Measurements from ENCODE around the gene AKT1S1.

The AKT1S1 gene

DNA sequence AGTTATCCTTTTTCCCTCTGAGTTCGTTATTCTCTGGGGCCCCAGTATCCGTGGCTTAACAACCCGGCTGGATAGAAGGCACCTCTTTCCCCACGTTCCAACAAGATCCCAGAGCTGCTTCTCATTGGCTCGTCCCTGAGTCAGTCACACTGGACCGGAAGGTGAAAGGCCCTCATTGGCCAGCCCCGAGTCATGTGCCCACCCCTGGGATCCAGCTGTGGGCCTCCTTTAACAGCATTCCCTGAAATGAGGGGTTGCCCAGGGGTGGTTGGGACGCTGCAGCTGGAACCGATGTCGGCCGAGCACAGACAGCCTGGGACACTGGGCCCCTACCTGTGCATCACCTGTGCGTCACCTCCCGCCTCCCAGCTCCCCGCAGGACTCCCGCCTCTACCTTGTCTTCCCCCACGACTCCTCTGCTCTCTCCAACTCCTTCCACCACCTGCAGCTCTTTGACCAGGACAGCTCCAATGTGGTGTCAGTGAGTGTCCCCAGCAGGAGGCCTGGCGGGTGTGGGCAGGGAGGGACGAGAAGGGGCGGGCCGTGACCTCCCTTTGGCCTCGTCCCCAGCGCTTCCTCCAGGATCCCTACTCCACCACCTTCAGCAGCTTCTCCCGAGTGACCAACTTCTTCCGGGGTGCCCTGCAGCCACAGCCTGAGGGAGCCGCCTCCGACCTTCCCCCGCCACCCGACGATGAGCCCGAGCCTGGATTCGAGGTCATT lies 4.7 kb upstream of the AKT1S1 start:
- H3K4me3 ChIP-seq (ENCODE audit: low read depth, low read length): no peak overlapping the region
- H3K36me3 ChIP-seq: peaks cover 49% of the 10 kb centered on the region
- TF ChIP-seq, protein P1, sequence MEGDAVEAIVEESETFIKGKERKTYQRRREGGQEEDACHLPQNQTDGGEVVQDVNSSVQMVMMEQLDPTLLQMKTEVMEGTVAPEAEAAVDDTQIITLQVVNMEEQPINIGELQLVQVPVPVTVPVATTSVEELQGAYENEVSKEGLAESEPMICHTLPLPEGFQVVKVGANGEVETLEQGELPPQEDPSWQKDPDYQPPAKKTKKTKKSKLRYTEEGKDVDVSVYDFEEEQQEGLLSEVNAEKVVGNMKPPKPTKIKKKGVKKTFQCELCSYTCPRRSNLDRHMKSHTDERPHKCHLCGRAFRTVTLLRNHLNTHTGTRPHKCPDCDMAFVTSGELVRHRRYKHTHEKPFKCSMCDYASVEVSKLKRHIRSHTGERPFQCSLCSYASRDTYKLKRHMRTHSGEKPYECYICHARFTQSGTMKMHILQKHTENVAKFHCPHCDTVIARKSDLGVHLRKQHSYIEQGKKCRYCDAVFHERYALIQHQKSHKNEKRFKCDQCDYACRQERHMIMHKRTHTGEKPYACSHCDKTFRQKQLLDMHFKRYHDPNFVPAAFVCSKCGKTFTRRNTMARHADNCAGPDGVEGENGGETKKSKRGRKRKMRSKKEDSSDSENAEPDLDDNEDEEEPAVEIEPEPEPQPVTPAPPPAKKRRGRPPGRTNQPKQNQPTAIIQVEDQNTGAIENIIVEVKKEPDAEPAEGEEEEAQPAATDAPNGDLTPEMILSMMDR (IDR thresholded peaks at IDR 0.05; ENCODE audit: low read depth, low read length): no peak
- peak; percentile 26 for DNase-seq
- no peaks in the 10 kb centered on the region for H3K9me3 ChIP-seq (ENCODE audit: severe bottlenecking)
- H3K27me3 ChIP-seq (ENCODE audit: insufficient read depth, low read depth, severe bottlenecking): no peaks in the 10 kb centered on the region
- no peak overlapping the region for H3K27ac ChIP-seq

DNA sequence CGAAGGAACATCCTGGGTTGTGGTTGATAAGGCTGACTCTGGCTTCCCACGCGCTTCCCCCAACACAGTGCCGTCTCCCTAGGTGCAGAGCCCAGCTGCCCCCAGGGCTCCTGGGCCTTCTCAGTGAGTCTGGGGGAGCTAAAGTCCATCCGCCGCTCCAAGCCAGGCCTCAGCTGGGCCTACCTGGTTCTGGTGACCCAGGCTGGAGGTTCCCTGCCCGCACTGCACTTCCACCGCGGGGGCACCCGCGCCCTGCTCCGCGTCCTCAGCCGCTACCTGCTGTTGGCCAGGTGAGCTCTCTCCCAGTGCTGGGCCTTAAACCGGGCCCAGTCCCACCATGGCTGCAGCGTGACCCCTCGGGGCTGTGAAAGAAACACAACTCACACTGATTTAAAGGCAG lies 4.0 kb upstream of the AKT1S1 start:
- H3K9me3 ChIP-seq (ENCODE audit: severe bottlenecking): no peaks in the 10 kb centered on the region
- TF ChIP-seq, protein P1 (IDR thresholded peaks at IDR 0.05; ENCODE audit: low read depth, low read length): no peak
- peaks cover 49% of the 10 kb centered on the region for H3K36me3 ChIP-seq
- no peak overlapping the region for H3K4me3 ChIP-seq (ENCODE audit: low read depth, low read length)
- DNase-seq: no peak
- H3K27ac ChIP-seq: no peak overlapping the region
- no peaks in the 10 kb centered on the region for H3K27me3 ChIP-seq (ENCODE audit: insufficient read depth, low read depth, severe bottlenecking)

DNA sequence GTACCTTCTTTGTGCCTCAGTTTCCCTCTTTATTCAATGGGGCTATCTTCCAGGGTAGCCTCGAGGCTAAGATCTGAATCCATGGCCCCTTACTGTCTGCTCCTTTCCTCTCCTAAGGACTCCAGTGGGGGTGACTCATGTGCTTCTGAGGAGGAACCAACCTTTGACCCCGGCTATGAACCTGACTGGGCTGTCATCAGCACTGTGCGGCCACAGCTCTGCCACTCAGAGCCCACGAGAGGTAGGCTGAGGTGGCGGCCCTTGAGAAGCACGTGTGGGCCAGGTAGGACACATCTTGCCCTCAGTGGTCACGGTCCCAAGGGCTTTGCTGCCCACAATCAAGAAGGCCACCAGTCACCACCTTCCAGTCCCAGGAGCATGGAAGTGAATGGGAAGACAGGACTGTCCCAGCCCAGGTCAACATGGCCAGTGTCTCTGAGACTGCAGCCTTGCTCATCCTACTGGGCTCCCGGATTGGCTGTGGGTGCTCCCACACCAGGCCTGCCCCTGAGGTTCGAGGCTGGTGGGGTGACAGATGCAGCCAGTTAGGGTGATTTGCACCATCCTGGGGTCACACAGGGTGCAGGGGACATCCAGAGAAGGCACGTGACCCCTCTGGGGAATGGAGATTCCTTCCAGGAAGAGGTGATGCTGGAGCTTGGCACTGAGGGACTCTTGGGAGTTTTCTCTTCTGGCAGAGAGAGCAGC lies 3.2 kb upstream of the AKT1S1 start:
- no peaks in the 10 kb centered on the region for H3K9me3 ChIP-seq (ENCODE audit: severe bottlenecking)
- TF ChIP-seq, protein P1 (IDR thresholded peaks at IDR 0.05; ENCODE audit: low read depth, low read length): no peak
- H3K36me3 ChIP-seq: peaks cover 49% of the 10 kb centered on the region
- no peak for DNase-seq
- H3K27ac ChIP-seq: no peak overlapping the region
- H3K27me3 ChIP-seq (ENCODE audit: insufficient read depth, low read depth, severe bottlenecking): no peaks in the 10 kb centered on the region
- no peak overlapping the region for H3K4me3 ChIP-seq (ENCODE audit: low read depth, low read length)

DNA sequence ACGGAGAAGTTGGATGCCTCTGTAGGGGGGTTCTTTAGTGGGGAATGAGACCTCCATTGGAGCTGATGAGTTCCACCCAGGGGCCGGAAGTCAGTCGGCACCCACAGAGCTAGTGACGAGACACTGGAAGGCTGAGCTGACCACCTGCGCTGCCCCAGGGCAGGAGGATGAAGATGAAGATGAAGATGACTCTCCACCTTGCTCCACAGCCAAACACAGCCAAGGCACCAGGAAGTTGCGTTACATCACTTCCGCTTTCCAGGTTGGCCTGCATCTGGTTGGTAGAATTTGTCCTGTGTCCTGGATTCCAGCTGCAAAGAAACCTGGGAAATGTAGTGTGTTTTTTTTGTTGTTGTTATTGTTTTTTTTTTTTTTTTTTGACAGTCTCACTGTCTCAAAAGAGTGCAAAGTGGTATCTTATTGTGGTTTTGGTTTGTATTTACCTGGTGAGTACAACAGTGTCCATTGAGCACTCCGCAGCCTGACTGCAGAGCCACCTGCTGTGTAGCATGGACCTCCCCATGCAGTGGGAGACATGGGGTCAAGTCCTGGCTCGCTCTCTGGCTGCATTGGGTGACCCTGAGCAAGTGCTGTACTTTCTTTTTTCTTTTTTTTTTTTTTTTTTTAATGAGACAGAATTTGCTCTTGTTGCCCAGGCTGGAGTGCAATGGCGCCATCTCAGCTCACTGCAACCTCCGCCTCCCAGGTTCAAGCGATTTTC lies 2.2 kb upstream of the AKT1S1 start:
- TF ChIP-seq, protein P1 (IDR thresholded peaks at IDR 0.05; ENCODE audit: low read depth, low read length): no peak
- no peaks in the 10 kb centered on the region for H3K27me3 ChIP-seq (ENCODE audit: insufficient read depth, low read depth, severe bottlenecking)
- H3K4me3 ChIP-seq (ENCODE audit: low read depth, low read length): no peak overlapping the region
- peaks cover 47% of the 10 kb centered on the region for H3K36me3 ChIP-seq
- no peak overlapping the region for H3K27ac ChIP-seq
- no peaks in the 10 kb centered on the region for H3K9me3 ChIP-seq (ENCODE audit: severe bottlenecking)
- DNase-seq: no peak

DNA sequence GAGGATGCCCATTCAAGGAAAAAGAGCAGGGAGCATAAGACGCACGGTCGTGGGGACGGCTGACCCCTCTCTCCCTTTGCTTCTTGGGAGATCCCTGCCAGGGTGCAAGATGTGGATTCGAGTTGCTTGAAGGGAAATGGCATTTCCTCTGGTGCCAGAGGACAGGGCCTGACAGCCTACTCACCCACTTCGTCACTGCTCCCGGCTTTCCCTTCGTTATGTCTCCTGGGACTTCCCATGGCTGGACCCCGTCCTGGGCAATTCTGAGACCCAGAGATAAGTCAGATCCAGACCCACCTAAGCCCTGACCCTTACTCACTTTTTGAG lies 1.6 kb upstream of the AKT1S1 start:
- H3K9me3 ChIP-seq (ENCODE audit: severe bottlenecking): no peaks in the 10 kb centered on the region
- no peak for DNase-seq
- no peak overlapping the region for H3K4me3 ChIP-seq (ENCODE audit: low read depth, low read length)
- no peak overlapping the region for H3K27ac ChIP-seq
- peaks cover 45% of the 10 kb centered on the region for H3K36me3 ChIP-seq
- H3K27me3 ChIP-seq (ENCODE audit: insufficient read depth, low read depth, severe bottlenecking): no peaks in the 10 kb centered on the region
- TF ChIP-seq, protein P1 (IDR thresholded peaks at IDR 0.05; ENCODE audit: low read depth, low read length): no peak
